ENCODE results near the gene LMO2. TPM values are rescaled to one million over a fixed set of nuclear protein-coding genes. Genes with fewer than 3 reads are reported as not detected.

LMO2 gene
- polyA plus RNA-seq, 3 donors, result 48.8 to 140 (median 75.8) TPM

DNA sequence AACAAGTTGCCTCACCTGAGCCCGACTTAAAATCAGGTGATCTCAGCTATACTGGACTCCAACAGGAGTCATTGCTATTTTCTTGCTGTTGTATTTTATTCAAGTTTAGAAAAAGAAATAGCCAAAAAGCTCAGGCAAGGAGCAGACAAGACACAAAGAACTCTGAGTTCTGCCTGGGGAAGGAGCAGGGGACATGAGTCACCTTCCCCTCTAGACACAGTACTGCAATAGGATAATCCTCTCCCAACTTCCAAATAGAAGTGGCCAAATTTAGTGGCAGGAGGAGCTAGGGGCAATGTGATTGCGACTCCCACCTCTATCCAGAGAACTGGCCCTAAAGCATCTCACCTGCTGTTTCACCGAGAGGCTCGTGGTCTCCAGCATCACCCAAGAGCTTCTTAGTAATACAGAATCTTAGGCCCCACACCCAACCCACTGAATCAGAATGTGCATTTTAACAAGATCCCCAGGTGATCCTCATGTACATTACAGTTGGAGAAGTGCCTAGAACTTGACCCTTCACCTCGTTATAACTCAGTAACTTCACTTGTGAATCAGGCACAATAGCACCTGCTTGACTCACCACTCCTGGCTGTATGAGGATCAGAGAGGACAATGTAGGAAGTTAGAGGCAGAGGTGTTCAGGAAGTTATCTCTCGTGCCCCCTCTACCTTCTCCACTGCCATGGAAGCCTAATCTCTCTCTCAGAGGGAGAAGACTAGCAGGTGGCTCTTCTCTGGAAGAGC, 60.8 kb downstream of the LMO2 start:
- Mint-ChIP-seq H3K4me1 (peaks cover 8% of the 10 kb centered on the region), H3K36me3 (peaks cover 0 to 5% of the 10 kb centered on the region in 2 donors), H3K27ac (no peak overlapping the region), H3K27me3 (ENCODE audit: low read depth in 3 of 3) (peaks cover 40 to 50% (median 43%) of the 10 kb centered on the region in 3 donors), H3K4me3 (no peak overlapping the region), H3K9me3 (peaks cover 0 to 2% (median 0%) of the 10 kb centered on the region in 7 donors)
- Histone ChIP-seq H3K79me2 (ENCODE audit: insufficient read depth, low read length) (no peaks in the 10 kb centered on the region), H3K9ac (ENCODE audit: insufficient read depth, low read length, poor library complexity, severe bottlenecking) (no peak overlapping the region), H3K27me3 (ENCODE audit: control insufficient read depth in 2 of 2, insufficient read depth in 2 of 2, low read length in 2 of 2) (peaks cover 31 to 42% of the 10 kb centered on the region in 2 donors), H3K4me3 (replicated peaks in 1 of 3; ENCODE audit: low read depth in 2 of 3, low read length in 3 of 3) (no peak overlapping the region), H2AFZ (ENCODE audit: insufficient read depth, low read depth, low read length, poor library complexity, severe bottlenecking) (no peak overlapping the region), H3K9me3 (replicated peaks in 1 of 2; ENCODE audit: control insufficient read depth in 1 of 2, insufficient read depth in 1 of 2, low read length in 2 of 2) (no peaks in the 10 kb centered on the region), H4K20me1 (ENCODE audit: insufficient read depth, low read length) (no peaks in the 10 kb centered on the region), H3K27ac (ENCODE audit: low read depth in 1 of 2, low read length in 2 of 2) (no peak overlapping the region), H3K4me2 (replicated peaks; ENCODE audit: extremely low read depth, low read length, poor library complexity, severe bottlenecking) (no peak overlapping the region), H3K36me3 (replicated peaks in 1 of 2; ENCODE audit: control insufficient read depth in 1 of 2, insufficient read depth in 2 of 2, low read length in 2 of 2) (no peaks in the 10 kb centered on the region), H3K4me1 (ENCODE audit: control insufficient read depth in 1 of 2, insufficient read depth in 2 of 2, low read length in 2 of 2) (peaks cover 9 to 10% of the 10 kb centered on the region in 2 donors)
- 95% methylated on average over 3 of the region's 6 CpGs for WGBS (ENCODE audit: insufficient coverage)
- no peak for DNase-seq
- no peak for TF ChIP-seq CTCF (IDR thresholded peaks at IDR 0.05)
- intact Hi-C loops (cut with micrococcal nuclease), result no loop called here

- Mint-ChIP-seq H3K36me3 (peaks cover 0 to 5% of the 10 kb centered on the region in 2 donors), H3K27me3 (ENCODE audit: low read depth in 3 of 3) (peaks cover 52 to 63% (median 52%) of the 10 kb centered on the region in 3 donors), H3K27ac (peak overlapping the region in 1 of 7 donors; percentile 46), H3K4me3 (peak overlapping the region; percentile 76 to 93), H3K9me3 (peaks cover 0 to 2% (median 0%) of the 10 kb centered on the region in 7 donors), H3K4me1 (peaks cover 8% of the 10 kb centered on the region)
- TF ChIP-seq CTCF (IDR thresholded peaks at IDR 0.05), result peak; percentile 72
- peak overlapping the region; percentile 24 for H3K9ac ChIP-seq (ENCODE audit: insufficient read depth, low read length, poor library complexity, severe bottlenecking)
- peak overlapping the region; percentile 69 for H2AFZ ChIP-seq (ENCODE audit: insufficient read depth, low read depth, low read length, poor library complexity, severe bottlenecking)
- 5% methylated on average over 7 of the region's 10 CpGs for WGBS (ENCODE audit: insufficient coverage)
- H3K27me3 ChIP-seq (ENCODE audit: control insufficient read depth in 2 of 2, insufficient read depth in 2 of 2, low read length in 2 of 2), result peaks cover 31 to 49% of the 10 kb centered on the region in 2 donors
- peak overlapping the region in 2 of 3 experiments; percentile 0 to 67 for H3K4me3 ChIP-seq (replicated peaks in 1 of 3; ENCODE audit: low read depth in 2 of 3, low read length in 3 of 3)
- H3K36me3 ChIP-seq (replicated peaks in 1 of 2; ENCODE audit: control insufficient read depth in 1 of 2, insufficient read depth in 2 of 2, low read length in 2 of 2), result no peaks in the 10 kb centered on the region
- H3K4me1 ChIP-seq (ENCODE audit: control insufficient read depth in 1 of 2, insufficient read depth in 2 of 2, low read length in 2 of 2), result peaks cover 9 to 10% of the 10 kb centered on the region in 2 donors
- H3K79me2 ChIP-seq (ENCODE audit: insufficient read depth, low read length), result no peaks in the 10 kb centered on the region
- intact Hi-C loops (cut with micrococcal nuclease), result no loop called here
- no peaks in the 10 kb centered on the region for H3K9me3 ChIP-seq (replicated peaks in 1 of 2; ENCODE audit: control insufficient read depth in 1 of 2, insufficient read depth in 1 of 2, low read length in 2 of 2)
- no peak overlapping the region for H3K27ac ChIP-seq (ENCODE audit: low read depth in 1 of 2, low read length in 2 of 2)
- H4K20me1 ChIP-seq (ENCODE audit: insufficient read depth, low read length), result no peaks in the 10 kb centered on the region
- DNase-seq, result peak; percentile 26 to 41 (median 27)
- peak overlapping the region; percentile 75 for H3K4me2 ChIP-seq (replicated peaks; ENCODE audit: extremely low read depth, low read length, poor library complexity, severe bottlenecking)
These were observed 62.3 kb downstream of the LMO2 start for GRCh38 chr11:33829430-33830141.

All from CD14-positive monocyte (primary cell).